Kidney (tissue), 14 donors: ENCODE data around the gene ARTN. TPM values are rescaled to one million over a fixed set of nuclear protein-coding genes. Genes with fewer than 3 reads are reported as not detected.

Experiments used
- DNase-seq, 5 donors: peaks; one replicate each; pipeline ENCODE4 v3.0.0-alpha.2; 2013 to 2020
- FAIRE-seq: peaks from 2 replicates; lab custom pipeline; 2012; peaks lifted over from hg19 to GRCh38; lab: Jason Lieb, UNC
- H3K27ac ChIP-seq, 2 donors: one replicate each; pipeline ENCODE4 v1.7.0; 2013; ENCODE audit warnings: low read depth in 2 of 2, low read length in 2 of 2, inconsistent platforms in 1 of 2
- H3K27me3 ChIP-seq: one replicate; pipeline ENCODE4 v1.7.1; 2013; ENCODE audit warnings: low read length, inconsistent platforms; ENCODE audit not compliant: control insufficient read depth, insufficient read depth
- H3K36me3 ChIP-seq, 3 donors: one replicate each; pipeline versions ENCODE4 v1.7.0 to v1.7.1; 2013; ENCODE audit warnings: low read length in 3 of 3, control low read depth in 1 of 3, inconsistent platforms in 1 of 3; ENCODE audit not compliant: insufficient read depth in 3 of 3, control insufficient read depth in 2 of 3
- H3K4me1 ChIP-seq, 3 donors: one replicate each; pipeline versions ENCODE4 v1.7.0 to v1.7.1; 2013; ENCODE audit warnings: low read length in 3 of 3, inconsistent platforms in 1 of 3, low read depth in 1 of 3; ENCODE audit not compliant: control insufficient read depth in 2 of 3, insufficient read depth in 2 of 3
- H3K4me3 ChIP-seq, 3 donors: one replicate each; pipeline versions ENCODE4 v1.7.0 to v1.8.1; 2013; ENCODE audit warnings: low read length in 3 of 3, control low read depth in 1 of 3, inconsistent platforms in 1 of 3
- H3K9ac ChIP-seq, 3 donors: one replicate each; pipeline versions ENCODE4 v1.7.0 to v1.7.1; 2013; ENCODE audit warnings: low read length in 3 of 3, control low read depth in 1 of 3, inconsistent platforms in 1 of 3
- H3K9me3 ChIP-seq, 3 donors: one replicate each; pipeline versions ENCODE4 v1.7.0 to v1.7.1; 2013; ENCODE audit warnings: low read length in 3 of 3, control low read depth in 1 of 3, inconsistent platforms in 1 of 3; ENCODE audit not compliant: control insufficient read depth in 2 of 3, insufficient read depth in 1 of 3
- intact Hi-C: fragments of 100-400 bp; cut with DNase I; formaldehyde crosslinking; loops from one replicate; pipeline ENCODE4 v1.11.1; 2022
- polyA plus RNA-seq: library from polyadenylated mRNA; stranded (reverse); fragments of 350-450 nt; fragmentation: Illumina TruSeq; extraction: RNeasy Lipid Tissue Mini Kit (QIAGEN cat#74804); gene quantifications from one replicate; pipeline ENCODE4 v1.2.3, GENCODE V29; 2014; ENCODE audit warnings: low read depth, low replicate concordance; ENCODE audit not compliant: insufficient read depth
- total RNA-seq: library from RNA; stranded (reverse); fragmentation: NEBNext Ultra II Directional; extraction: Animal tissue kit (Norgen Biotek cat#: 25700); gene quantifications from one replicate; pipeline ENCODE4 v1.2.1, GENCODE V29; 2021
- TF ChIP-seq, protein P1 (sequence below): IDR thresholded peaks from 3 replicates; pipeline ENCODE4 v1.5.1; 2012; ENCODE audit warnings: mild to moderate bottlenecking, moderate library complexity, borderline replicate concordance; ENCODE audit not compliant: insufficient read depth; ENCODE audit errors: extremely low read depth
- donor health status: control.
- donor health status: control.
- donor health status: control.
- donor health status: control.
- donor health status: control.
- donor health status: DM: yes; HTN: yes; CAD: no.
- donor health status: Normal renal cell carcinoma (clear cell type).

Gene ARTN
- total and polyA plus RNA-seq, 2 donors from 2014 or later, result 1.9 to 4.3 TPM

DNA sequence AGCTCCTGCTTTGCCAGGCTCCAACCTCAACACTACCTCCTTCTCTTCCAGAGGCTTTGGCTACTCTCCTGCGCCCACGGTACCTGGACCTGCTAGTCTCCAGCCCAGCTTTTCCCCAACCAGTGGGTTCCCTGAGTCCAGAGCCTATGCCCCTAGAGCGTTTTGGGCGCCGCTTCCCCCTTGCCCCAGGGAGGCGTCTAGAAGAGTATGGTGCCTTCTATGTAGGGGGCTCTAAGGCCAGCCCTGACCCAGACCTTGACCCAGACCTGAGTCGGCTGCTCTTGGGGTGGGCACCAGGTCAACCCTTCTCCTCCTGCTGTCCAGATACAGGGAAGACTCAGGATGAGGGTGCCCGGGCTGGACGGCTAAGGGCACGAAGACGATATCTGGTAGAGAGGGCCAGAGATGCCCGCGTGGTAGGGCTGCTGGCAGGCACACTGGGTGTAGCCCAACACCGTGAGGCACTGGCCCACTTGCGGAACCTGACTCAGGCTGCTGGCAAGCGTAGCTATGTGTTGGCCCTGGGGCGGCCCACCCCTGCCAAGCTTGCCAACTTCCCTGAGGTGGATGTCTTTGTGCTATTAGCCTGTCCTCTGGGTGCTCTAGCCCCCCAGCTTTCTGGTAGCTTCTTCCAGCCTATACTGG, 37.9 kb downstream of the ARTN start:
- peaks cover 0 to 31% (median 8%) of the 10 kb centered on the region in 3 donors for H3K4me1 ChIP-seq
- DNase-seq (no peak), FAIRE-seq (no peak)
- H3K9ac ChIP-seq, result no peak overlapping the region
- H3K27me3 ChIP-seq, result no peaks in the 10 kb centered on the region
- H3K27ac ChIP-seq, result no peak overlapping the region
- H3K4me3 ChIP-seq, result no peak overlapping the region
- TF ChIP-seq, protein P1, sequence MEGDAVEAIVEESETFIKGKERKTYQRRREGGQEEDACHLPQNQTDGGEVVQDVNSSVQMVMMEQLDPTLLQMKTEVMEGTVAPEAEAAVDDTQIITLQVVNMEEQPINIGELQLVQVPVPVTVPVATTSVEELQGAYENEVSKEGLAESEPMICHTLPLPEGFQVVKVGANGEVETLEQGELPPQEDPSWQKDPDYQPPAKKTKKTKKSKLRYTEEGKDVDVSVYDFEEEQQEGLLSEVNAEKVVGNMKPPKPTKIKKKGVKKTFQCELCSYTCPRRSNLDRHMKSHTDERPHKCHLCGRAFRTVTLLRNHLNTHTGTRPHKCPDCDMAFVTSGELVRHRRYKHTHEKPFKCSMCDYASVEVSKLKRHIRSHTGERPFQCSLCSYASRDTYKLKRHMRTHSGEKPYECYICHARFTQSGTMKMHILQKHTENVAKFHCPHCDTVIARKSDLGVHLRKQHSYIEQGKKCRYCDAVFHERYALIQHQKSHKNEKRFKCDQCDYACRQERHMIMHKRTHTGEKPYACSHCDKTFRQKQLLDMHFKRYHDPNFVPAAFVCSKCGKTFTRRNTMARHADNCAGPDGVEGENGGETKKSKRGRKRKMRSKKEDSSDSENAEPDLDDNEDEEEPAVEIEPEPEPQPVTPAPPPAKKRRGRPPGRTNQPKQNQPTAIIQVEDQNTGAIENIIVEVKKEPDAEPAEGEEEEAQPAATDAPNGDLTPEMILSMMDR, result no peak
- peaks cover 0 to 12% (median 6%) of the 10 kb centered on the region in 3 donors for H3K36me3 ChIP-seq
- intact Hi-C loops, result no loop called here
- H3K9me3 ChIP-seq, result no peaks in the 10 kb centered on the region

GRCh38 chr1:43973981-43974442, 40.4 kb downstream of the ARTN start:
- TF ChIP-seq, protein P1, result no peak
- DNase-seq (no peak), FAIRE-seq (no peak)
- Histone ChIP-seq H3K4me3 (peak overlapping the region; percentile 64 to 81 (median 73)), H3K9me3 (no peaks in the 10 kb centered on the region), H3K4me1 (peaks cover 0 to 44% (median 8%) of the 10 kb centered on the region in 3 donors), H3K27me3 (no peaks in the 10 kb centered on the region), H3K9ac (peak overlapping the region; percentile 40 to 85 (median 77)), H3K27ac (peak overlapping the region; percentile 97), H3K36me3 (peaks cover 4 to 26% (median 5%) of the 10 kb centered on the region in 3 donors)
- intact Hi-C loops, result no loop called here

DNA sequence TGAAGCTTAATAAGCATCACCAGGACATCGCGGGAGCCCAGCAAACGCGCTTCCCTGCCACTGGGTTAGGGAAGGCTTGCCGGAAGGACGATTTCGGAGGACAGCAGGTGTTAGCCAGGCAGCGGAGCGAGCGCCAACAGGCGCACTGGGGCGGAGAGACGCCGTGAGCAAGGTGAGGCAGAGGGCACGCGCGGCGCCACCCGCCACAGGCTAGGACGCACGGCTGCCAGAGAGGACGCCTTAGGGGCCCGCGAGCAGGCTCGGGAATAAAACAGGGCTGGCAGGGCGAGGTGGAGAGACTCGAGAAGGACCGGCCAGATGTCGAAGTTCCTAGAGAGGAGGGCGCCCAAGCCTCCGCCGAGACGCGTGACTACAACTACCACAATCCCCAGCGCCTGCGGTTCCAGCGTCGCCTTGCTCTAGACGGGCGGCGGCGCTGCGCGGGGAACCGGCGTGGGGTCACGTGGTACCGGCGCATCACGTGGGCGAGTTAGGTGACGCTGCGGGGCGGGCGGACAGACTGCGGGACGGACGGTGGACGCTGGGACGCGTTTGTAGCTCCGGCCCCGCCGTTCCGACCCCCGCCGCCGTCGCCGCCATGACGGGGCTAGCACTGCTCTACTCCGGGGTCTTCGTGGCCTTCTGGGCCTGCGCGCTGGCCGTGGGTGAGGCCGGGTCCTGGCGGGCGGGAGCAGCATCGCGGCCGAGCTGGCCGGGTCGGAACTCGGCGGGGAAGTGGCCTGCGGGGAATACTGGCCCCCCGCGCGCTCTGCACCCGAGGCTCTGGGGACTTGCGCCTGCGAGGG, 41.0 kb downstream of the ARTN start, which contains the start of gene ATP6V0B:
ATP6V0B (plus strand) TSS at position 518 of the 806 bp plus-strand sequence; CDS start at position 599, 81 bp downstream.
- Histone ChIP-seq H3K4me3 (peak within 1 kb of the TSS; percentile 64 to 81 (median 73)), H3K27me3 (no peaks in the 10 kb centered on the region), H3K9me3 (no peaks in the 10 kb centered on the region), H3K36me3 (peaks cover 4 to 26% (median 5%) of the 10 kb centered on the region in 3 donors), H3K27ac (peak within 1 kb of the TSS; percentile 97), H3K4me1 (peaks cover 0 to 44% (median 8%) of the 10 kb centered on the region in 3 donors), H3K9ac (peak within 1 kb of the TSS; percentile 53 to 88 (median 85))
- intact Hi-C loops, result no loop called here
- FAIRE-seq (no peak), DNase-seq (peak; percentile 95 to 99 (median 96))
- TF ChIP-seq, protein P1, result peak; percentile 27
